EH (cell line): Measurements from ENCODE around the gene STS.

ENCODE experiments used
- DNase-seq: peaks from one replicate; pipeline ENCODE4 v3.0.0-alpha.2; 2015; ENCODE audit warnings: low read depth

Gene STS

DNA sequence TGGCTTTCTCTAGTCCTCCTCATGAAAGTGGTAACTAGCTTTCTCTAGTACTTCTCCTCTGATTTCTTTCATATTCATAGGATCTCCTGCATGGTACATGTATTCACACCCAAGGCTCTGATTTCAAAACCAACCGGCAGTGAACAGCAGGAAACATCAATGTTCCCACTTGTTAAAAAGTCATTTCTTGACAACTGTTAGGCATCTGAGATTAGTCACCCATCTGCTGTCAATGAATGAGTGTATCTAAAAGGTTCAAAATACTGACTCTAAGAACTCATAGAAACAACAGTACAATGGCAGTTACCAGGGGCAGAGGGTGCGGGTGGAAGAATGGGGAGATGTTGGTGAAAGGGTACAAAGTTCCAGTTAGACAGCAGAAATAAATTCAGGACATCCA is 31.9 kb downstream of the STS start:
- DNase-seq = no peak

GRCh38 chrX:7184816-7185215 is 37.3 kb downstream of the STS start:
- peak; percentile 27 for DNase-seq

DNA sequence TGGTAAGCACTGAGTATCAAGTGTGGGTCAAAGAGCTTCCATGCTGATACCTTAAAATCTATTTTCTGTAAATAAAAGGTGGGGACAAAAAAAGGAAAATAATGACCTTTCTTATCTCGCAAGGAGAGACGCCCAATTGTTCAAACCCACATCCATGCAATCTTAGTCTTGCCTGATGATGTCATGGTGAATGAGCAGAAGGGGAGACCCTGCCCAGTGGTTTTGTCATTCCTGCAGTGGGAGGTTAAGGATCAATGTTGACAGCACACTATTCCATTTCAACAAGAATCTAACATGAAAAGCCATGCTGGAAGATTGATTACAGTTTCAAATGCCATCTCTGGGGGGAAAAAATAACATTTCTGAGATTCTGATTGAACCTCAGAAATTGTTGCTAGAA is 41.2 kb downstream of the STS start:
- DNase-seq = no peak

DNA sequence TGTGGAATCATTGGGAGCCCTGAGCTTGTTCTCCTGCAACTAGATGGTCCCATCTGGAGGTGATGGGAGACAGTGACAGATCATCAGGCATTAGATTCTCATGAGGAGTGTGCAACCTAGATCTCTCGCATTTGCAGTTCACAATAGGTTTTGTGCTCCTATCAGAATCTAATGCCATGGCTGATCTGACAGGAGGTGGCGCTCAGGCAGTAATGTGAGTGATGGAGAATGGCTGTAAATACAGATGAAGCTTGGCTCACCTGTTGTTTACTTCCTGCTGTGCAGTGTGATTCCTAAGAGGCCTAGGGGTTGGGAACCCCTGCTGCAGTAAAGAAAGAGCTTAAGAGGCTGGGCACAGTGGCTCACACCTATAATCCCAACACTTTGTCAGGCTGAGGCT is 42.6 kb downstream of the STS start:
- DNase-seq = no peak

DNA sequence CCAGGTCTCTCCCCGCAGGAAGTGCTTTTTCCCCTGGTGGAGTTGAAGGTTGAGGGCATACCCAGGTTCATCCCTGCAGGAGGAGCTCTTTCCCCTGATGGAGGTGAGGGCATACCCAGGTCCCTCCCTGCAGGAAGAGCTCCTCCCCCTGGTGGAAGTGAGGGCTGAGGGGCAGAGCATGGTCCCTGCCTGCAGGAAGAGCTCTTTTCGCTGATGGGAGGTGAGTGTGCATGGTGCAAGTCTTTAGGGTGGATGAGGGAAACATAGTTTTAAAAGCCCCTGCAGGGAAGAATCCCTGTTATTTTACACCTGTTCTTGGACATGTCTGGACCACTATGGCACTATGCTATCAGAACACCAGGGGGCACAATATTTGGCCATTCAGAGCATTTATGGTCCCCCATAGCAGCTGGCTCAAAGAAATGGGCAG is 44.2 kb downstream of the STS start:
- no peak for DNase-seq

- no peak for DNase-seq
Observed at GRCh38 chrX:7192871-7193270, 45.4 kb downstream of the STS start.

- no peak for DNase-seq
Observed at GRCh38 chrX:7194606-7195005, 47.1 kb downstream of the STS start.
